ENCODE measurements around the gene RAMP3. TPM values are rescaled to one million over a fixed set of nuclear protein-coding genes. Genes with fewer than 3 reads are reported as not detected.

The RAMP3 gene
- total RNA-seq, 1 donor from 2014 or later, result 586 TPM

DNA sequence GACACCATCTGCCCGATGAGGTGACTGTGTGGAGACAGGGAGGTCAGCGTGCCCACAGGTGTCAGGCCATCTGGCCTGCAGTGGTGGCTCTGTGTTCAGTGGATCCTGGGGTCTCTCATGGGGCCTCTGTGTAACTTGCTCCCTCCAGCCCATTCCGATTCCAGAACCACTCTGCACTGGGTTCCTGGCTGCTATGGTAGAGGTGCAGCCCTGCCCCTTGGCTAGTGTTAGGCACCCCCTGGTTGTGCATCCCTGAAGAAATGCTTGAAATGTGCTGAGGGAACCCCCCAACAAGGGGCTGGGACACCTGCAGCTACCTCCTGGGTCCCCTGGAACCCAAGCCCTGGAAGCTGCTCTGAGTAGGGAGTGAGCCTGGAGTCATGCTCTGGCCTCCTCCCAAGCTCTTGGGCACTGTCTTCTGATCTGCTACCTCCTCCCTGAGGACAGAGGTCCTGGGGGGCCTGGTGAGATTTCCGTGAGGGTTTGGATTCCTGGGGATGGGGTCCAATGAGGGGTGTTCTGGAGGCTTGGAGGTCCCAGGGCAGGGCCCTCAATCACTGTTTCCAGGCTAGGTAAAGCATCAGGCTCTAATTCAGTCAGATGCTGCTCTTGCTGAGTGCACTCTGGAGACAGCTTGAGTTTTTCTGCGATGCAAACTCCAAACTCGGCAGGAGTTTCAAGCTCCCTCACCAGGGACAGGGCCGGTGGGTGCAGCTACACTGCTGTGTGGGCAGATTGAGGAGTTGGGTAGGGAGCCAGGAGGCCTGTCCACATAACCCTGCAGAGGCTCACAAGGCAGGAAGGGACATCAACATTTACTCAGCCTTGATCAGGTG, 27.7 kb downstream of the RAMP3 start:
- DNase-seq (ENCODE audit: low spot score in 2 of 2), result peak in 1 of 2 donors; percentile 47
- H3K27me3 ChIP-seq, result no peaks in the 10 kb centered on the region
- intact Hi-C loops (cut with DNase I), result no loop called here

DNA sequence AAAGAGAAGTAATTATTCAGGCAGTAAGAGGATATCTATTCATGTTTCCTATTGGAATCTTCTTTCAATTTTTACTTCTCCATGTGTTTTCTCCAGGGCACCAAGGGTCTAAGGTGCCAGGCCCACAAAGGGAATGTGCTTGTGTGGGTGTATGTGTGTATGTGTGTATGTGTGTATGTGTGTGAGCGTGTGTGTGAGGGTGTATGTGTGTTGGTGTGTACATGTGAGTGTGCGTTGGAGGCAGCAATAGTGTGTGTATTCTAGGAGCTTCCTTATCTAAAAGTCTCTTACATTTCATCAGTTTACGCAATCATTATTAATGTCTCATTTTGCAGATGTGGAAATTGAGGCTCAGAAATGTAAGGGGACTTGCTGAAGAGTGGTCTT, 28.3 kb downstream of the RAMP3 start:
- Histone ChIP-seq H3K36me3 (no peaks in the 10 kb centered on the region), H3K27me3 (no peaks in the 10 kb centered on the region), H3K9me3 (no peaks in the 10 kb centered on the region), H3K27ac (no peak overlapping the region), H3K4me3 (no peak overlapping the region), H3K4me1 (no peaks in the 10 kb centered on the region)
- intact Hi-C loops (cut with DNase I), result no loop called here
- TF ChIP-seq, protein P1, sequence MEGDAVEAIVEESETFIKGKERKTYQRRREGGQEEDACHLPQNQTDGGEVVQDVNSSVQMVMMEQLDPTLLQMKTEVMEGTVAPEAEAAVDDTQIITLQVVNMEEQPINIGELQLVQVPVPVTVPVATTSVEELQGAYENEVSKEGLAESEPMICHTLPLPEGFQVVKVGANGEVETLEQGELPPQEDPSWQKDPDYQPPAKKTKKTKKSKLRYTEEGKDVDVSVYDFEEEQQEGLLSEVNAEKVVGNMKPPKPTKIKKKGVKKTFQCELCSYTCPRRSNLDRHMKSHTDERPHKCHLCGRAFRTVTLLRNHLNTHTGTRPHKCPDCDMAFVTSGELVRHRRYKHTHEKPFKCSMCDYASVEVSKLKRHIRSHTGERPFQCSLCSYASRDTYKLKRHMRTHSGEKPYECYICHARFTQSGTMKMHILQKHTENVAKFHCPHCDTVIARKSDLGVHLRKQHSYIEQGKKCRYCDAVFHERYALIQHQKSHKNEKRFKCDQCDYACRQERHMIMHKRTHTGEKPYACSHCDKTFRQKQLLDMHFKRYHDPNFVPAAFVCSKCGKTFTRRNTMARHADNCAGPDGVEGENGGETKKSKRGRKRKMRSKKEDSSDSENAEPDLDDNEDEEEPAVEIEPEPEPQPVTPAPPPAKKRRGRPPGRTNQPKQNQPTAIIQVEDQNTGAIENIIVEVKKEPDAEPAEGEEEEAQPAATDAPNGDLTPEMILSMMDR (IDR thresholded peaks at IDR 0.05), result no peak
- DNase-seq (ENCODE audit: low spot score in 2 of 2), result peak in 1 of 2 donors; percentile 28

More for the DNA sequence above, 27.7 kb downstream of the RAMP3 start:
- H3K36me3 ChIP-seq, result no peaks in the 10 kb centered on the region
- TF ChIP-seq, protein P1 (IDR thresholded peaks at IDR 0.05), result no peak
- no peaks in the 10 kb centered on the region for H3K4me1 ChIP-seq
- no peak overlapping the region for H3K27ac ChIP-seq
- no peaks in the 10 kb centered on the region for H3K9me3 ChIP-seq
- H3K4me3 ChIP-seq, result no peak overlapping the region

DNA sequence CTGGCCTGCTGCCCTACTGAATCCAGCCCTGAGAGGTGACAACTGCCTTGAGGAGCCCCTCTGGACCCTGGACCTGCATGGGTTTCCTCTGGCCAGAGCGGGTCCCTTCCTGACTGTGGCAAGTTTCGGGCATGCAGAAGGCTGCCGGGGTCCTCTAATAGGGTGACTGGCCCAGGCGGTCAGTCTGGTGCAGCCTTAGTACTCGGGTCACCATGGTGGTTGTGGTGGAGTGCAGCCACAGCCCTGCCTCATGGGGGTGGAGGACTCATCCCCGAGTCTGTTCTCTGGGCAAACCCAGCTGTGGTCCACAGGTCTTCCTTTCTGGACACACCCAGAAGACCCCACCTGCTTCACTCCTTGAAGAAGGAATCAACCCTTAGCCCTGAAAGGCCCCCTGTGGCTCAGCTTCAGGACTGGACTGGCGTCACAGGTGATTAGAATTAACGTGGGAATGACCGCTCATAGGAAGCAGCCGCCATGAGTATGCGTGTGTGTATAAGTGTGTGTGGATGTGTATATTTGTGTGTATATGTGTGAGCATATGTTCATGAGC, 28.7 kb downstream of the RAMP3 start:
- H3K4me1 ChIP-seq, result no peaks in the 10 kb centered on the region
- H3K27ac ChIP-seq, result no peak overlapping the region
- H3K36me3 ChIP-seq, result no peaks in the 10 kb centered on the region
- intact Hi-C loops (cut with DNase I), result no loop called here
- no peaks in the 10 kb centered on the region for H3K9me3 ChIP-seq
- TF ChIP-seq, protein P1 (IDR thresholded peaks at IDR 0.05), result no peak
- no peaks in the 10 kb centered on the region for H3K27me3 ChIP-seq
- H3K4me3 ChIP-seq, result no peak overlapping the region
- DNase-seq (ENCODE audit: low spot score in 2 of 2), result peak in 1 of 2 donors; percentile 55

DNA sequence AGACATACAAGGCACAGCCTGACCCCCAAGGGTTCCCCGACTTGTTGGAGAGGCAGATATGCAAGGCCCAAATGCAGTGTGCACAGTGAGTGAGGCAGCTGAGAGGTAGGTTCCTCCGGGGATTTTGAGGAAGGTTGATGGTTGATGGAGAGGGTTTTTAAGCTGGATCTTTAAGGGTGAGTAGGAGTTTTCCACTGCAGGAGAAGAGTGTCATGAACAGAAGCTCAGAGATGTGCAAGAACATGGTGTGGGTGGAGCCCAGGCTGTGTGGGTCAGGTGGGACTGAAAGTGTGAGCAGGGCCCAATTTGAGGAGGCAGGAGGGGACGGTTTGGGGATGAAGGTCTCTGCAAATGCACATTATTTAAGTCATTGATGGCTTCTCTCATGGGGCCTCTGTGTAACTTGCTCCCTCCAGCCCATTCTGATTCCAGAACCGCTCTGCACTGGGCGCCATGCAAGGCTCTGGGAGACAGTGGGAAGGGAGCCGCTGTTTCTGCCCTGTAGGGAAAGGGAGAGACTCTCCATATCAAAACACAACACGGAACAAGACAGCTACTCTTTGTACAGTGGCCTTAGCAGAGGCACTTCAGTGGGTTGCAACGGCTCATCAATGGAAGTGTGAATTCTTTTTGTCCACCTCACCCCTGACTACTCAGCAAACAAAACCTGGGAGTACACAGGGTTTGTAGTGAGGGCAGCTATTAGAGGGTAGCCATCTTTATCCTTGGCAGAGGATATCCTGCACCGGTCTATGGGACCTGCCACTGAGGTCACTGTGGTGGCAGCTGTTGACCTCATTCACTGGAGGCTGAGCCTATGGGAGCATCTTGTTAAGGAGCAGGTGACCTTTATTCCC, 29.7 kb downstream of the RAMP3 start:
- TF ChIP-seq, protein P1 (IDR thresholded peaks at IDR 0.05), result no peak
- DNase-seq (ENCODE audit: low spot score in 2 of 2), result no peak
- H3K27me3 ChIP-seq, result no peaks in the 10 kb centered on the region

DNA sequence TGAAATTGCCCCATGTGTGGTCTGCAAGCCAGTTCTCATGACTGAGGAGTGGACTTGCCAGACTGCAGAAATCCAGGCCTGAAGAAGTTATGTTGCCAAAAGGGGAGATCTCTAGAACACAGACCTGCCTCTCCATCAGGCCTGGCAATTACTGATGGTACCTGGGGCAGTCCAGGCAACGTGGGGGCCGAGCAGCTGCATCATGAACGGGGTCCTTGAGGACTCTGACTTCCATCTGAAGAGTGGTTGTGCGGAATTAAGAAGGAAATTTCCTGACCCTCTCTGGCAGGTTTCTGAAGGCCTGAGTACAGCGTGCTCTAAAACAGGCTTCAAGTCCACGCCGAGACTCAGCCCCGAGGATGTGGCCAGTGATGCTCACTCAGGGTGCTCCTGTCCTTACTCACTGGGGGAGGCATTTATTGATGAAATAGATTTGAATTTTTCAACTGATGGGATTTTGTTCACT, 30.4 kb downstream of the RAMP3 start:
- DNase-seq (ENCODE audit: low spot score in 2 of 2), result no peak

More for the DNA sequence above, 29.7 kb downstream of the RAMP3 start:
- no peaks in the 10 kb centered on the region for H3K36me3 ChIP-seq
- intact Hi-C loops (cut with DNase I), result no loop called here
- H3K4me1 ChIP-seq, result no peaks in the 10 kb centered on the region
- H3K4me3 ChIP-seq, result no peak overlapping the region
- H3K9me3 ChIP-seq, result no peaks in the 10 kb centered on the region
- no peak overlapping the region for H3K27ac ChIP-seq

More for the DNA sequence above, 30.4 kb downstream of the RAMP3 start:
- no peaks in the 10 kb centered on the region for H3K9me3 ChIP-seq
- TF ChIP-seq, protein P1 (IDR thresholded peaks at IDR 0.05), result no peak
- H3K27ac ChIP-seq, result no peak overlapping the region
- H3K36me3 ChIP-seq, result no peaks in the 10 kb centered on the region
- no peak overlapping the region for H3K4me3 ChIP-seq
- intact Hi-C loops (cut with DNase I), result no loop called here
- no peaks in the 10 kb centered on the region for H3K4me1 ChIP-seq
- H3K27me3 ChIP-seq, result no peaks in the 10 kb centered on the region

Data from ascending aorta (tissue), 2 donors.